Thyroid gland (tissue), 4 donors: ENCODE measurements around the gene CFAP410.

Source experiments
- CTCF ChIP-seq, 6 experiments: fragments of 200-600 bp in 3 of 6; fragments of 450-650 bp in 3 of 6; sonication (generic) in 3 of 6; IDR thresholded peaks; one replicate each; pipeline ENCODE4 v1.5.1; 2016 to 2019; ENCODE audit warnings: antibody characterized with exemption in 6 of 6, mild to moderate bottlenecking in 2 of 6, inconsistent platforms in 1 of 6, moderate library complexity in 1 of 6
- POLR2A ChIP-seq, 2 donors: fragments of 450-650 bp; IDR thresholded peaks; one replicate each; pipeline ENCODE4 v1.6.1; 2017; ENCODE audit warnings: antibody characterized with exemption in 2 of 2, mild to moderate bottlenecking in 2 of 2, moderate library complexity in 1 of 2

DNA sequence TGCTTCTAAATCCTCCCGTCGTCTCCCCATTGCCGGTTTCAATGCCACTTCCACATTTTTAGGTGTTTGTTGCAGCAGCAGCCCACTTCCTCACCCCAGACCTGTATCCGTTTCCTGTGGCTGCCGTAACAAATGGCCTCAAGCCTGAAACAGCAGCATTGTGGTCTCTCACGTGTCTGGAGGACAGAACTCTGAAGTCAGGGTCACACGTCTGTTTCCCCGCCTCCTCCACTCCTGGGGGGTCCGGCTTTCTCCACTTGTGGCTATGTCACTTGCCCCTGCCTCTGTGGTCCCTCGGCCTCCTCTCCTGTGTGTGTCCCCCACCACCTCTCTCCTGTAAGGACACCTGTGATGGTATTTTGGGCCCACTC is 36.1 kb upstream of the CFAP410 start:
- TF ChIP-seq CTCF (IDR thresholded peaks at IDR 0.05) (no peak), POLR2A (IDR thresholded peaks at IDR 0.05) (no peak)
